Ishikawa (cell line): Measurements from ENCODE around the gene C19orf81.

Experiments used
- CEBPB ChIP-seq: IDR thresholded peaks from 2 replicates; pipeline ENCODE4 v1.6.1; 2012
- CREB1 ChIP-seq: IDR thresholded peaks from 2 replicates; pipeline ENCODE4 v1.6.1; 2012; ENCODE audit warnings: low read depth
- EGR1 ChIP-seq: IDR thresholded peaks from 2 replicates; pipeline ENCODE4 v1.6.1; 2012
- ZBTB7A ChIP-seq: IDR thresholded peaks from 2 replicates; pipeline ENCODE4 v1.6.1; 2012; ENCODE audit warnings: low read depth
- TF ChIP-seq, protein P1 (sequence below): IDR thresholded peaks from 2 replicates; pipeline ENCODE4 v1.6.1; 2012; ENCODE audit warnings: low read depth, mild to moderate bottlenecking

GRCh38 chr19:50645107-50645506 lies 4.1 kb upstream of the C19orf81 start:
- TF ChIP-seq EGR1: no peak
- TF ChIP-seq ZBTB7A: no peak
- TF ChIP-seq CREB1: no peak
- TF ChIP-seq, protein P1, sequence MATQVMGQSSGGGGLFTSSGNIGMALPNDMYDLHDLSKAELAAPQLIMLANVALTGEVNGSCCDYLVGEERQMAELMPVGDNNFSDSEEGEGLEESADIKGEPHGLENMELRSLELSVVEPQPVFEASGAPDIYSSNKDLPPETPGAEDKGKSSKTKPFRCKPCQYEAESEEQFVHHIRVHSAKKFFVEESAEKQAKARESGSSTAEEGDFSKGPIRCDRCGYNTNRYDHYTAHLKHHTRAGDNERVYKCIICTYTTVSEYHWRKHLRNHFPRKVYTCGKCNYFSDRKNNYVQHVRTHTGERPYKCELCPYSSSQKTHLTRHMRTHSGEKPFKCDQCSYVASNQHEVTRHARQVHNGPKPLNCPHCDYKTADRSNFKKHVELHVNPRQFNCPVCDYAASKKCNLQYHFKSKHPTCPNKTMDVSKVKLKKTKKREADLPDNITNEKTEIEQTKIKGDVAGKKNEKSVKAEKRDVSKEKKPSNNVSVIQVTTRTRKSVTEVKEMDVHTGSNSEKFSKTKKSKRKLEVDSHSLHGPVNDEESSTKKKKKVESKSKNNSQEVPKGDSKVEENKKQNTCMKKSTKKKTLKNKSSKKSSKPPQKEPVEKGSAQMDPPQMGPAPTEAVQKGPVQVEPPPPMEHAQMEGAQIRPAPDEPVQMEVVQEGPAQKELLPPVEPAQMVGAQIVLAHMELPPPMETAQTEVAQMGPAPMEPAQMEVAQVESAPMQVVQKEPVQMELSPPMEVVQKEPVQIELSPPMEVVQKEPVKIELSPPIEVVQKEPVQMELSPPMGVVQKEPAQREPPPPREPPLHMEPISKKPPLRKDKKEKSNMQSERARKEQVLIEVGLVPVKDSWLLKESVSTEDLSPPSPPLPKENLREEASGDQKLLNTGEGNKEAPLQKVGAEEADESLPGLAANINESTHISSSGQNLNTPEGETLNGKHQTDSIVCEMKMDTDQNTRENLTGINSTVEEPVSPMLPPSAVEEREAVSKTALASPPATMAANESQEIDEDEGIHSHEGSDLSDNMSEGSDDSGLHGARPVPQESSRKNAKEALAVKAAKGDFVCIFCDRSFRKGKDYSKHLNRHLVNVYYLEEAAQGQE: no peak
- no peak for TF ChIP-seq CEBPB
